Esophagus squamous epithelium (tissue), 5 donors: Measurements from ENCODE around the gene AKNAD1. TPM values are rescaled to one million over a fixed set of nuclear protein-coding genes. Genes with fewer than 3 reads are reported as not detected.
A peak's percentile ranks its signal among the peaks of the same experiment; 100 is the strongest.
"Not testable (repeated sequence)": the region's sequence is repeated elsewhere in the genome, so short reads cannot be mapped to it uniquely, and the experiment has no call there.

Experiments used
- DNase-seq: peaks from one replicate; lab custom pipeline; 2025; lab: John Stamatoyannopoulos, UW
- H3K27ac ChIP-seq, 4 donors: fragments of 200-600 bp; sonication (generic); one replicate each; pipeline ENCODE4 v1.5.1; 2016 to 2019; ENCODE audit warnings: mild to moderate bottlenecking in 1 of 4
- H3K27me3 ChIP-seq, 4 donors: fragments of 200-600 bp; sonication (generic); 1 replicate in 3 of 4; 2 replicates in 1 of 4; pipeline versions ENCODE4 v1.5.1 to v1.6.0; 2017 to 2021; ENCODE audit warnings: antibody characterized with exemption in 1 of 4
- H3K36me3 ChIP-seq, 3 donors: fragments of 200-600 bp; sonication (generic); one replicate each; pipeline ENCODE4 v1.5.1; 2016 to 2019
- H3K4me1 ChIP-seq, 3 donors: fragments of 200-600 bp; sonication (generic); one replicate each; pipeline ENCODE4 v1.5.1; 2017 to 2019
- H3K4me3 ChIP-seq, 4 donors: fragments of 200-600 bp; sonication (generic); 1 replicate in 3 of 4; 2 replicates in 1 of 4; pipeline ENCODE4 v1.5.1; 2016 to 2019; ENCODE audit warnings: mild to moderate bottlenecking in 2 of 4, moderate library complexity in 1 of 4
- H3K9me3 ChIP-seq, 3 donors: fragments of 200-600 bp; sonication (generic); one replicate each; pipeline ENCODE4 v1.5.1; 2016 to 2019
- CTCF ChIP-seq, 6 experiments: fragments of 450-650 bp in 4 of 6; fragments of 200-600 bp in 2 of 6; sonication (generic) in 2 of 6; IDR thresholded peaks; one replicate each; pipeline ENCODE4 v1.5.1; 2016 to 2019; ENCODE audit warnings: antibody characterized with exemption in 6 of 6, mild to moderate bottlenecking in 4 of 6, moderate library complexity in 4 of 6
- POLR2A ChIP-seq, 4 donors: fragments of 450-650 bp; IDR thresholded peaks; one replicate each; pipeline ENCODE4 v1.6.1; 2017; ENCODE audit warnings: antibody characterized with exemption in 4 of 4, mild to moderate bottlenecking in 4 of 4, moderate library complexity in 3 of 4
- WGBS, 2 donors: methylation state at CpG; one replicate each; pipeline ENCODE4 v1.1.5; 2018; 5-methylcytosine and 5-hydroxymethylcytosine counted together
- intact Hi-C: fragments of 100-400 bp; cut with DNase I; formaldehyde crosslinking; loops from one replicate; pipeline ENCODE4 v1.15.0; 2022
- total RNA-seq, 4 donors: library from RNA; depleted of rRNA; stranded (reverse); fragments of >200 nt; gene quantifications; one replicate each; pipeline ENCODE4 v1.1.0, GENCODE V29; 2016
- donor health status: DM: yes; HTN: yes; CAD: no.

The AKNAD1 gene
- total RNA-seq, 4 donors from 2014 or later: 0.09 to 4.8 (median 2.6) TPM; not detected in 1

- no peak for TF ChIP-seq POLR2A (IDR thresholded peaks at IDR 0.05)
- no peak for TF ChIP-seq CTCF (IDR thresholded peaks at IDR 0.05)
- H3K27ac ChIP-seq: no peak overlapping the region
- H3K4me3 ChIP-seq: no peak overlapping the region
- H3K27me3 ChIP-seq: no peaks in the 10 kb centered on the region
- peaks cover 4 to 60% (median 6%) of the 10 kb centered on the region in 3 donors for H3K4me1 ChIP-seq
- H3K9me3 ChIP-seq: no peaks in the 10 kb centered on the region
- DNase-seq: no peak
- intact Hi-C loops: no loop called here
- no peaks in the 10 kb centered on the region for H3K36me3 ChIP-seq
- 65 to 71% methylated on average over 3 of the region's 3 CpGs for WGBS, 2 donors
Observed at GRCh38 chr1:108892356-108893140, 35.7 kb upstream of the AKNAD1 start.

GRCh38 chr1:108889706-108890384 lies 33.0 kb upstream of the AKNAD1 start:
- Histone ChIP-seq H3K27ac (peak overlapping the region; percentile 29 to 81 (median 74)), H3K4me1 (peaks cover 4 to 56% (median 6%) of the 10 kb centered on the region in 3 donors), H3K9me3 (no peaks in the 10 kb centered on the region), H3K27me3 (no peaks in the 10 kb centered on the region), H3K36me3 (no peaks in the 10 kb centered on the region), H3K4me3 (peak overlapping the region in 1 of 4 donors; percentile 5)
- intact Hi-C loops: no loop called here
- DNase-seq: no peak
- TF ChIP-seq CTCF (IDR thresholded peaks at IDR 0.05) (no peak), POLR2A (IDR thresholded peaks at IDR 0.05) (no peak)
- WGBS, 2 donors: 49 to 55% methylated on average over 7 of the region's 7 CpGs

- H3K27ac ChIP-seq: peak overlapping the region; percentile 29 to 81 (median 74)
- DNase-seq, H3K27me3 ChIP-seq, intact Hi-C loops, H3K9me3 ChIP-seq, H3K36me3 ChIP-seq: not testable (repeated sequence)
- H3K4me1 ChIP-seq: peaks cover 4 to 61% (median 6%) of the 10 kb centered on the region in 3 donors
- 27 to 31% methylated on average over 5 to 6 of the region's 6 CpGs for WGBS, 2 donors
- H3K4me3 ChIP-seq: peak overlapping the region in 1 of 4 donors; percentile 5
Observed at GRCh38 chr1:108889006-108889645, 32.2 kb upstream of the AKNAD1 start.

- H3K36me3 ChIP-seq: no peaks in the 10 kb centered on the region
- WGBS, 2 donors: 91 to 94% methylated on average over 2 of the region's 2 CpGs
- no peak overlapping the region for H3K4me3 ChIP-seq
- DNase-seq: no peak
- H3K27me3 ChIP-seq: no peaks in the 10 kb centered on the region
- peak overlapping the region in 3 of 4 donors; percentile 31 to 62 (median 43) for H3K27ac ChIP-seq
- TF ChIP-seq POLR2A (IDR thresholded peaks at IDR 0.05) (no peak), CTCF (IDR thresholded peaks at IDR 0.05) (no peak)
- H3K9me3 ChIP-seq: no peaks in the 10 kb centered on the region
- intact Hi-C loops: no loop called here
- H3K4me1 ChIP-seq: peaks cover 6 to 85% (median 11%) of the 10 kb centered on the region in 3 donors
Observed at GRCh38 chr1:108886292-108886691, 29.4 kb upstream of the AKNAD1 start.

GRCh38 chr1:108884968-108885367 lies 28.1 kb upstream of the AKNAD1 start:
- intact Hi-C loops: no loop called here
- H3K27me3 ChIP-seq: no peaks in the 10 kb centered on the region
- H3K36me3 ChIP-seq: no peaks in the 10 kb centered on the region
- no peak overlapping the region for H3K27ac ChIP-seq
- H3K4me3 ChIP-seq: no peak overlapping the region
- H3K9me3 ChIP-seq: no peaks in the 10 kb centered on the region
- no peak for DNase-seq
- TF ChIP-seq POLR2A (IDR thresholded peaks at IDR 0.05): no peak
- TF ChIP-seq CTCF (IDR thresholded peaks at IDR 0.05): no peak
- peaks cover 12 to 90% (median 14%) of the 10 kb centered on the region in 3 donors for H3K4me1 ChIP-seq
